ENCODE results near the gene TLCD3B.
"Not testable (repeated sequence)": the region's sequence is repeated elsewhere in the genome, so short reads cannot be mapped to it uniquely, and the experiment has no call there.

Gene TLCD3B

GRCh38 chr16:30054451-30054850, 23.4 kb upstream of the TLCD3B start:
- no peak for DNase-seq (ENCODE audit: low read depth, low spot score)
- TF ChIP-seq FOXP2 (optimal IDR thresholded peaks at IDR 0.05; ENCODE audit: control extremely low read depth, extremely low read length, insufficient read depth) = no peak
- TF ChIP-seq POLR2AphosphoS5 (IDR thresholded peaks at IDR 0.05; ENCODE audit: borderline replicate concordance, low read depth, low read length) = no peak
- TF ChIP-seq EZH2 (IDR thresholded peaks at IDR 0.05) = no peak
- Histone ChIP-seq H3K36me3 (ENCODE audit: insufficient read depth, low read length) (peaks cover 23% of the 10 kb centered on the region; the same call in 1 of the 2 replicates), H3K9ac (ENCODE audit: insufficient read length) (no peak overlapping the region), H3K4me3 (no peak overlapping the region; the same call in 1 of the 2 replicates), H3K9me3 (ENCODE audit: low read depth, low read length) (no peaks in the 10 kb centered on the region), H3K27ac (no peak overlapping the region)

- peak; percentile 73 for DNase-seq (ENCODE audit: low read depth, low spot score)
- Histone ChIP-seq H3K4me3 (peak overlapping the region; percentile 97), H3K27ac (peak overlapping the region; percentile 89), H3K9ac (ENCODE audit: insufficient read length) (peak overlapping the region; percentile 79), H3K36me3 (ENCODE audit: insufficient read depth, low read length) (peaks cover 19% of the 10 kb centered on the region; the same call in 1 of the 2 replicates), H3K9me3 (ENCODE audit: low read depth, low read length) (no peaks in the 10 kb centered on the region)
- TF ChIP-seq EZH2 (IDR thresholded peaks at IDR 0.05) (no peak), FOXP2 (optimal IDR thresholded peaks at IDR 0.05; ENCODE audit: control extremely low read depth, extremely low read length, insufficient read depth) (peak; percentile 24), POLR2AphosphoS5 (IDR thresholded peaks at IDR 0.05; ENCODE audit: borderline replicate concordance, low read depth, low read length) (0 out of 2 replicates have a peak, but pooled peaks have one; percentile 23)
Measured at GRCh38 chr16:30053376-30054015, 22.4 kb upstream of the TLCD3B start.

DNA sequence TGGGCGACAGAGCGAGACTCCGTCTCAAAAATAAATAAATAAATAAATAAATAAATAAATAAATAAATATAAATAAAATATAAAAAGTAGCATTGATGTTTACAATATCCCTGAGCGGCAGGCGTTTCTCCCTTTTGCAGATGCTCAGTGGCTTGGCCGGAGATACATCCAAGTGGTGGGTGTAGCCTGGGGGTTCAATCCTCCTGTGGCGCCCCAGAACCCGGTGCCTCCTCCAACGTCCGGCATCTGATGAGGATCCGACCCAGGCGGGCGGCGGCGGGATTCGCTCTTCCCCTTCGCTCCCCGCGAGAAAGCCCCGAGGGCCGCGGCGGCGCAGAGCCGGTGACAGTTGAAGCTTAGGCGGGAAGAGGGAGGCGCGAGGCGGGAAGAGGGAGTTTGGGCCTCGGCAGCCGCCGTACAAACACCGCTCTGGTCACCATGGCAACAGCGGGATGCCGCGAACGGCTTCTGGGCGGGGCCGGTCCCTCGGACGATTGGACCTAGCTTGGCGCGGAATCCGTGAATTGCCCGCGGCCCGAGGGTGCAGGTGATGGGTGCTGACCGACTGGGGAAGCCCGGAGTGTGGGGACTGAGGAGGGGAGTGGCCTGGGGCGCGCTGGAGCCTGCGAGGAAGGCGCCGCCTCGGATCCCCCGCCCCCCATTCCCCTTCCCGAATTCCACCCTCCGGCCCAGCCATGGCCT, 21.8 kb upstream of the TLCD3B start:
- H3K36me3 ChIP-seq (ENCODE audit: insufficient read depth, low read length) = peaks cover 15% of the 10 kb centered on the region; the same call in 1 of the 2 replicates
- DNase-seq (ENCODE audit: low read depth, low spot score) = peak; percentile 28
- H3K27ac ChIP-seq = peak overlapping the region; percentile 89
- H3K9ac ChIP-seq (ENCODE audit: insufficient read length) = peak overlapping the region; percentile 79
- no peaks in the 10 kb centered on the region for H3K9me3 ChIP-seq (ENCODE audit: low read depth, low read length)
- TF ChIP-seq EZH2 (IDR thresholded peaks at IDR 0.05) (no peak), POLR2AphosphoS5 (IDR thresholded peaks at IDR 0.05; ENCODE audit: borderline replicate concordance, low read depth, low read length) (no peak; the same call in 1 of the 2 replicates), FOXP2 (optimal IDR thresholded peaks at IDR 0.05; ENCODE audit: control extremely low read depth, extremely low read length, insufficient read depth) (no peak)
- H3K4me3 ChIP-seq = peak overlapping the region; percentile 97

- H3K9ac ChIP-seq (ENCODE audit: insufficient read length) = no peak overlapping the region
- no peak overlapping the region for H3K4me3 ChIP-seq
- H3K36me3 ChIP-seq (ENCODE audit: insufficient read depth, low read length) = peaks cover 8% of the 10 kb centered on the region; the same call in 1 of the 2 replicates
- H3K9me3 ChIP-seq (ENCODE audit: low read depth, low read length) = no peaks in the 10 kb centered on the region
- TF ChIP-seq EZH2 (IDR thresholded peaks at IDR 0.05) (no peak), POLR2AphosphoS5 (IDR thresholded peaks at IDR 0.05; ENCODE audit: borderline replicate concordance, low read depth, low read length) (no peak), FOXP2 (optimal IDR thresholded peaks at IDR 0.05; ENCODE audit: control extremely low read depth, extremely low read length, insufficient read depth) (no peak)
- peak overlapping the region; percentile 29; the same call in 1 of the 2 replicates for H3K27ac ChIP-seq
- no peak for DNase-seq (ENCODE audit: low read depth, low spot score)
Measured at GRCh38 chr16:30051518-30051917, 20.4 kb upstream of the TLCD3B start.

DNA sequence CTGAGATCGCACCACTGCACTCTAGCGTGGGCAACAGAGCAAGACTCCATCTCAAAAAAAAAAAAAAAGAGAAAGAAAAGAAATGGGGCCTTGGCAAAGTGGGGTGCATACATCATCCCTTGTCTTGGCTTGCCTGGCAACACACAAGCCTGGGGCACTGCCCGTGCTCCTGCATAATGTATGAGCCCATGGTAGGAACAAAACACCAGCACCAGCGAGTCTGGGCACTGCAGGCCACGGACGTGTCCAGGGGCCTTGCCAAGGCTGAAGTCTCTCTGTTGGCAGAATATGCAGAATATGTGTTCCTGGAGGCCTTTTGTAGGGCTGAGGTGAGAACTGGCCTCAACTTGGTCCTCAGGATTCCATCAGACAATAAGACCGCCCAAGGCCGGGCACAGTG, 18.8 kb upstream of the TLCD3B start:
- H3K9ac ChIP-seq (ENCODE audit: insufficient read length) = no peak overlapping the region
- TF ChIP-seq POLR2AphosphoS5 (IDR thresholded peaks at IDR 0.05; ENCODE audit: borderline replicate concordance, low read depth, low read length) (no peak), FOXP2 (optimal IDR thresholded peaks at IDR 0.05; ENCODE audit: control extremely low read depth, extremely low read length, insufficient read depth) (no peak)
- no peaks in the 10 kb centered on the region for H3K9me3 ChIP-seq (ENCODE audit: low read depth, low read length)
- H3K27ac ChIP-seq = no peak overlapping the region
- H3K36me3 ChIP-seq (ENCODE audit: insufficient read depth, low read length) = no peaks in the 10 kb centered on the region
- DNase-seq (ENCODE audit: low read depth, low spot score) = no peak
- H3K4me3 ChIP-seq = no peak overlapping the region

- no peak for DNase-seq (ENCODE audit: low read depth, low spot score)
- no peaks in the 10 kb centered on the region for H3K36me3 ChIP-seq (ENCODE audit: insufficient read depth, low read length)
- no peak overlapping the region for H3K9ac ChIP-seq (ENCODE audit: insufficient read length)
- TF ChIP-seq FOXP2 (optimal IDR thresholded peaks at IDR 0.05; ENCODE audit: control extremely low read depth, extremely low read length, insufficient read depth) (no peak), EZH2 (IDR thresholded peaks at IDR 0.05) (no peak), POLR2AphosphoS5 (IDR thresholded peaks at IDR 0.05; ENCODE audit: borderline replicate concordance, low read depth, low read length) (no peak)
- H3K4me3 ChIP-seq = no peak overlapping the region
- H3K27ac ChIP-seq = no peak overlapping the region
- H3K9me3 ChIP-seq (ENCODE audit: low read depth, low read length) = no peaks in the 10 kb centered on the region
Measured at GRCh38 chr16:30046588-30046987, 15.5 kb upstream of the TLCD3B start.

DNA sequence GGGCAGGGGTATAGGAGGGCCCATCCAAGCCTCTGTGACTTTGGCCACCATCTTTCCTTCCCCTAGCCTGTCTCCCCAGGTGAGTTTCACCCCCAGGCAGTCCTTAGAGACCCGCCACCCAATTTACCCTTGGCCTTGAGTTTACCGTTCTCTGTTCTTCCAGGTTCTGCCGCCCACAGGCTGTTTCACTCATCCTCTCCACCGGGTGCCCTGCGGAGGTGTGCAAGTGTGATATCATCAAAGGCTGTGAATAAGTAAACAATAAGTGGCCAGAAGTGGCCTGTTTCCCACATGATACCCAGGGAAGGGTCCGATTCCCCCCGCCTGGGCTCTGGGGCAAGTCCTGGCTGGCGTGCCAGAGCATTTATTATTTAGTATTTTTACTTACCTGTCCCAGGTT, 15.1 kb upstream of the TLCD3B start:
- DNase-seq (ENCODE audit: low read depth, low spot score) = no peak
- Histone ChIP-seq H3K9me3 (ENCODE audit: low read depth, low read length) (no peaks in the 10 kb centered on the region), H3K27ac (no peak overlapping the region), H3K36me3 (ENCODE audit: insufficient read depth, low read length) (no peaks in the 10 kb centered on the region), H3K4me3 (no peak overlapping the region), H3K9ac (ENCODE audit: insufficient read length) (no peak overlapping the region)
- TF ChIP-seq POLR2AphosphoS5 (IDR thresholded peaks at IDR 0.05; ENCODE audit: borderline replicate concordance, low read depth, low read length) = no peak
- TF ChIP-seq FOXP2 (optimal IDR thresholded peaks at IDR 0.05; ENCODE audit: control extremely low read depth, extremely low read length, insufficient read depth) = no peak

- H3K9ac ChIP-seq (ENCODE audit: insufficient read length) = no peak overlapping the region
- no peaks in the 10 kb centered on the region for H3K36me3 ChIP-seq (ENCODE audit: insufficient read depth, low read length)
- DNase-seq (ENCODE audit: low read depth, low spot score) = no peak
- H3K9me3 ChIP-seq (ENCODE audit: low read depth, low read length) = no peaks in the 10 kb centered on the region
- TF ChIP-seq POLR2AphosphoS5 (IDR thresholded peaks at IDR 0.05; ENCODE audit: borderline replicate concordance, low read depth, low read length) = no peak
- H3K4me3 ChIP-seq = no peak overlapping the region
- no peak overlapping the region for H3K27ac ChIP-seq
Measured at GRCh38 chr16:30041841-30042240, 10.8 kb upstream of the TLCD3B start.

GRCh38 chr16:30040690-30041089, 9.6 kb upstream of the TLCD3B start:
- H3K4me3 ChIP-seq; H3K9me3 ChIP-seq (ENCODE audit: low read depth, low read length); DNase-seq (ENCODE audit: low read depth, low spot score); H3K9ac ChIP-seq (ENCODE audit: insufficient read length); H3K27ac ChIP-seq; H3K36me3 ChIP-seq (ENCODE audit: insufficient read depth, low read length): not testable (repeated sequence)

Data from SK-N-MC (cell line).